Sciatic nerve (tissue), 2 donors: ENCODE measurements around the gene CACNG6. TPM values are rescaled to one million over a fixed set of nuclear protein-coding genes. Genes with fewer than 3 reads are reported as not detected.
"Not testable (repeated sequence)": the region's sequence is repeated elsewhere in the genome, so short reads cannot be mapped to it uniquely, and the experiment has no call there.

Source experiments
- ATAC-seq: fragments of 200-7000 bp; cut with Tn5 transposase; one replicate; pipeline ENCODE4 v1.9.1; 2020; ENCODE audit warnings: mild to moderate bottlenecking, moderate library complexity
- DNase-seq: peaks from one replicate; pipeline ENCODE4 v3.0.0-alpha.2; 2020; ENCODE audit warnings: low spot score
- intact Hi-C: fragments of 100-400 bp; cut with DNase I; formaldehyde crosslinking; loops from one replicate; pipeline ENCODE4 v1.14.2; 2022
- total RNA-seq: library from RNA; stranded (reverse); fragmentation: NEBNext Ultra II Directional; extraction: Animal tissue kit (Norgen Biotek cat#: 25700); gene quantifications from one replicate; pipeline ENCODE4 v1.2.1, GENCODE V29; 2021
- donor health status: DM: no; HTN: no; CAD: no.
- donor health status: DM: no; HTN: no; CAD: no.

The CACNG6 gene
- total RNA-seq, 1 donor from 2014 or later: not detected

- DNase-seq (peak; percentile 63), ATAC-seq (no peak)
- intact Hi-C loops: no loop called here
Observed at GRCh38 chr19:54029930-54030490, 38.6 kb downstream of the CACNG6 start.

GRCh38 chr19:54030895-54031586 lies 39.6 kb downstream of the CACNG6 start:
- no peak for ATAC-seq
- DNase-seq: no peak
- intact Hi-C loops: no loop called here

GRCh38 chr19:54035215-54036178 lies 44.1 kb downstream of the CACNG6 start:
- ATAC-seq (no peak), DNase-seq (no peak)
- intact Hi-C loops: loop anchor here (5.0 kb wide), 1 partner anchor 1502 kb away; the partner anchor contains the start of gene SBK2

- intact Hi-C loops: loop anchor here (5.0 kb wide), 1 partner anchor 1501 kb away; the partner anchor contains the start of gene SBK2
- DNase-seq, ATAC-seq: not testable (repeated sequence)
Observed at GRCh38 chr19:54036542-54036941, 45.1 kb downstream of the CACNG6 start.

GRCh38 chr19:54040003-54040402 lies 48.6 kb downstream of the CACNG6 start:
- intact Hi-C loops: no loop called here
- ATAC-seq: no peak
- no peak for DNase-seq

- ATAC-seq (no peak), DNase-seq (no peak)
- intact Hi-C loops: no loop called here
Observed at GRCh38 chr19:54041969-54042606, 50.7 kb downstream of the CACNG6 start.

- no peak for DNase-seq
- ATAC-seq: no peak
- intact Hi-C loops: no loop called here
Observed at GRCh38 chr19:54042989-54043388, 51.6 kb downstream of the CACNG6 start.

GRCh38 chr19:54045771-54046170 lies 54.3 kb downstream of the CACNG6 start:
- intact Hi-C loops: no loop called here

GRCh38 chr19:54047616-54048015 lies 56.2 kb downstream of the CACNG6 start:
- DNase-seq (no peak), ATAC-seq (no peak)
- intact Hi-C loops: no loop called here

More at GRCh38 chr19:54045771-54046170, 54.3 kb downstream of the CACNG6 start:
- ATAC-seq (no peak), DNase-seq (no peak)

Other genes with a start within 250 kb of the CACNG6 start
- gene NLRP12, start 167.3 kb upstream of the CACNG6 start, total RNA-seq: 1.7 TPM
- 120 TPM for gene MYADM, start 123.8 kb upstream of the CACNG6 start, total RNA-seq
- not detected for gene PRKCG, start 109.4 kb upstream of the CACNG6 start, total RNA-seq
- gene CACNG7, start 82.4 kb upstream of the CACNG6 start, total RNA-seq: not detected
- 0.22 TPM for gene CACNG8, start 28.7 kb upstream of the CACNG6 start, total RNA-seq
- gene VSTM1, start 72.3 kb downstream of the CACNG6 start, total RNA-seq: 0.76 TPM
- gene TARM1, start 89.7 kb downstream of the CACNG6 start, total RNA-seq: not detected
- 4.0 TPM for gene OSCAR, start 109.2 kb downstream of the CACNG6 start, total RNA-seq
- gene NDUFA3, start 111.2 kb downstream of the CACNG6 start, total RNA-seq: 80.5 TPM
- gene TFPT, start 124.0 kb downstream of the CACNG6 start, total RNA-seq: 16.0 TPM
- 47.2 TPM for gene PRPF31, start 124.1 kb downstream of the CACNG6 start, total RNA-seq
- gene CNOT3, start 146.1 kb downstream of the CACNG6 start, total RNA-seq: 38.1 TPM
- 6.3 TPM for gene LENG1, start 168.1 kb downstream of the CACNG6 start, total RNA-seq
- gene TMC4, start 181.5 kb downstream of the CACNG6 start, total RNA-seq: 2.9 TPM
- 56.0 TPM for gene MBOAT7, start 197.9 kb downstream of the CACNG6 start, total RNA-seq
- gene TSEN34, start 199.7 kb downstream of the CACNG6 start, total RNA-seq: 24.3 TPM
- gene RPS9, start 209.2 kb downstream of the CACNG6 start, total RNA-seq: 1,121 TPM
- 23.9 TPM for gene LILRB3, start 231.4 kb downstream of the CACNG6 start, total RNA-seq